Neural progenitor cell (in vitro differentiated cells): ENCODE results near the gene TAGLN. TPM values are rescaled to one million over a fixed set of nuclear protein-coding genes. Genes with fewer than 3 reads are reported as not detected.

Source experiments
- DNase-seq: peaks from one replicate; pipeline ENCODE4 v3.0.0-alpha.2; 2016; ENCODE audit warnings: low spot score
- H2AFZ ChIP-seq: fragments of 200-600 bp; sonication (generic); replicated peaks from 2 replicates; pipeline ENCODE4 v1.6.1; 2016; ENCODE audit warnings: antibody characterized with exemption
- H3F3A ChIP-seq: fragments of 200-600 bp; sonication (generic); 2 replicates; pipeline ENCODE4 v1.6.1; 2016; ENCODE audit warnings: antibody characterized with exemption, low read depth
- H3K27ac ChIP-seq: fragments of 200-600 bp; sonication (generic); 2 replicates; pipeline ENCODE4 v1.5.1; 2016; ENCODE audit warnings: mild to moderate bottlenecking
- H3K27me3 ChIP-seq: fragments of 200-600 bp; sonication (generic); 2 replicates; pipeline ENCODE4 v1.6.1; 2016; ENCODE audit warnings: mild to moderate bottlenecking, moderate library complexity
- H3K36me3 ChIP-seq: fragments of 200-600 bp; sonication (generic); 2 replicates; pipeline ENCODE4 v1.5.1; 2016
- H3K4me1 ChIP-seq: fragments of 200-600 bp; sonication (generic); 2 replicates; pipeline ENCODE4 v1.6.1; 2016; ENCODE audit warnings: mixed run types
- H3K4me2 ChIP-seq: fragments of 200-600 bp; sonication (generic); 2 replicates; pipeline ENCODE4 v1.6.1; 2016
- H3K4me3 ChIP-seq: fragments of 200-600 bp; sonication (generic); 2 replicates; pipeline ENCODE4 v1.5.1; 2016
- H3K79me2 ChIP-seq: fragments of 200-600 bp; sonication (generic); 2 replicates; pipeline ENCODE4 v1.6.1; 2016; ENCODE audit warnings: low read depth
- H3K9ac ChIP-seq: fragments of 200-600 bp; sonication (generic); 2 replicates; pipeline ENCODE4 v1.6.1; 2016
- H3K9me3 ChIP-seq: fragments of 200-600 bp; sonication (generic); 2 replicates; pipeline ENCODE4 v1.5.1; 2016; ENCODE audit warnings: low read depth
- H4K20me1 ChIP-seq: fragments of 200-600 bp; sonication (generic); 2 replicates; pipeline ENCODE4 v1.6.1; 2016; ENCODE audit warnings: low read depth
- H3K27ac Mint-ChIP-seq: 3 replicates; pipeline ENCODE4 v1.8.0; 2021; ENCODE audit warnings: mixed read lengths
- H3K27me3 Mint-ChIP-seq: 2 replicates; pipeline ENCODE4 v1.8.0; 2022; ENCODE audit warnings: low read depth, mild to moderate bottlenecking, inconsistent platforms, moderate library complexity, mixed read lengths; ENCODE audit not compliant: insufficient read depth
- H3K36me3 Mint-ChIP-seq: 3 replicates; pipeline ENCODE4 v1.8.0; 2021; ENCODE audit warnings: mixed read lengths
- H3K4me1 Mint-ChIP-seq: 3 replicates; pipeline ENCODE4 v1.8.0; 2021; ENCODE audit warnings: mixed read lengths
- H3K4me3 Mint-ChIP-seq: 3 replicates; pipeline ENCODE4 v1.8.0; 2021; ENCODE audit warnings: mild to moderate bottlenecking, moderate library complexity, mixed read lengths
- H3K9me3 Mint-ChIP-seq: 3 replicates; pipeline ENCODE4 v1.8.0; 2020; ENCODE audit warnings: mixed read lengths
- CTCF ChIP-seq: fragments of 200-600 bp; sonication (generic); IDR thresholded peaks from 2 replicates; pipeline ENCODE4 v1.5.1; 2017; ENCODE audit warnings: antibody characterized with exemption, mild to moderate bottlenecking
- EZH2 ChIP-seq: fragments of 200-600 bp; sonication (generic); IDR thresholded peaks from 2 replicates; pipeline ENCODE4 v1.6.1; 2017; ENCODE audit warnings: antibody characterized with exemption, mild to moderate bottlenecking, moderate library complexity
- EZH2phosphoT487 ChIP-seq: fragments of 200-600 bp; sonication (generic); IDR thresholded peaks from 2 replicates; pipeline ENCODE4 v1.6.1; 2017; ENCODE audit warnings: antibody characterized with exemption
- total RNA-seq: library from RNA; depleted of rRNA; stranded (reverse); fragments of >200 nt; gene quantifications from 2 replicates; pipeline ENCODE4 v1.2.3, GENCODE V29; 2015; ENCODE audit warnings: low replicate concordance

The TAGLN gene
- total RNA-seq, 1 donor from 2014 or later, result 24.5 TPM

- no peaks in the 10 kb centered on the region for H3K4me1 ChIP-seq
- H3K36me3 Mint-ChIP-seq, result peaks cover 7% of the 10 kb centered on the region
- no peak overlapping the region for H3K27ac ChIP-seq
- H3K4me3 Mint-ChIP-seq, result peak overlapping the region; percentile 19
- H3K27me3 Mint-ChIP-seq, result peaks cover 2% of the 10 kb centered on the region
- H3K9me3 Mint-ChIP-seq, result no peaks in the 10 kb centered on the region
- H3K79me2 ChIP-seq, result no peaks in the 10 kb centered on the region
- no peaks in the 10 kb centered on the region for H4K20me1 ChIP-seq
- no peak overlapping the region for H3K4me3 ChIP-seq
- no peaks in the 10 kb centered on the region for H3F3A ChIP-seq
- DNase-seq, result no peak
- TF ChIP-seq EZH2 (no peak), EZH2phosphoT487 (no peak), CTCF (no peak)
- no peak overlapping the region for H2AFZ ChIP-seq
- H3K4me2 ChIP-seq, result no peak overlapping the region
- no peaks in the 10 kb centered on the region for H3K9me3 ChIP-seq
- H3K27me3 ChIP-seq, result no peaks in the 10 kb centered on the region
- H3K27ac Mint-ChIP-seq, result peak overlapping the region; percentile 92
- H3K36me3 ChIP-seq, result no peaks in the 10 kb centered on the region
- no peaks in the 10 kb centered on the region for H3K4me1 Mint-ChIP-seq
- H3K9ac ChIP-seq, result no peak overlapping the region
These were observed 12.2 kb upstream of the TAGLN start for GRCh38 chr11:117187007-117187406.

GRCh38 chr11:117187428-117187798 lies 11.8 kb upstream of the TAGLN start:
- H3K9me3 Mint-ChIP-seq, result no peaks in the 10 kb centered on the region
- Histone ChIP-seq H4K20me1 (no peaks in the 10 kb centered on the region), H3K9me3 (no peaks in the 10 kb centered on the region), H3K4me1 (no peaks in the 10 kb centered on the region), H3K27ac (no peak overlapping the region), H3K79me2 (no peaks in the 10 kb centered on the region), H3F3A (no peaks in the 10 kb centered on the region), H3K27me3 (no peaks in the 10 kb centered on the region), H3K9ac (no peak overlapping the region), H3K4me3 (no peak overlapping the region), H3K36me3 (no peaks in the 10 kb centered on the region), H3K4me2 (no peak overlapping the region), H2AFZ (no peak overlapping the region)
- H3K27me3 Mint-ChIP-seq, result peaks cover 2% of the 10 kb centered on the region
- H3K36me3 Mint-ChIP-seq, result peaks cover 7% of the 10 kb centered on the region
- H3K4me3 Mint-ChIP-seq, result peak overlapping the region; percentile 15
- no peak for TF ChIP-seq EZH2
- TF ChIP-seq CTCF, result no peak
- no peak for TF ChIP-seq EZH2phosphoT487
- no peak for DNase-seq
- no peak overlapping the region for H3K27ac Mint-ChIP-seq
- H3K4me1 Mint-ChIP-seq, result no peaks in the 10 kb centered on the region

GRCh38 chr11:117187799-117188481 lies 11.2 kb upstream of the TAGLN start:
- no peaks in the 10 kb centered on the region for H4K20me1 ChIP-seq
- H3K4me2 ChIP-seq, result no peak overlapping the region
- no peaks in the 10 kb centered on the region for H3K4me1 ChIP-seq
- TF ChIP-seq EZH2phosphoT487 (no peak), CTCF (no peak), EZH2 (no peak)
- no peaks in the 10 kb centered on the region for H3F3A ChIP-seq
- no peaks in the 10 kb centered on the region for H3K27me3 ChIP-seq
- no peak overlapping the region for H3K9ac ChIP-seq
- no peak overlapping the region for H3K4me3 ChIP-seq
- no peaks in the 10 kb centered on the region for H3K79me2 ChIP-seq
- no peaks in the 10 kb centered on the region for H3K9me3 Mint-ChIP-seq
- no peak overlapping the region for H3K4me3 Mint-ChIP-seq
- no peaks in the 10 kb centered on the region for H3K4me1 Mint-ChIP-seq
- H3K27ac ChIP-seq, result no peak overlapping the region
- H3K27me3 Mint-ChIP-seq, result peaks cover 2% of the 10 kb centered on the region
- peaks cover 5% of the 10 kb centered on the region for H3K36me3 Mint-ChIP-seq
- no peak overlapping the region for H2AFZ ChIP-seq
- H3K36me3 ChIP-seq, result no peaks in the 10 kb centered on the region
- no peaks in the 10 kb centered on the region for H3K9me3 ChIP-seq
- no peak overlapping the region for H3K27ac Mint-ChIP-seq
- DNase-seq, result no peak
